HG03354 (cell line): Measurements from ENCODE around the gene S100A12.

Experiments
- ATAC-seq: cut with Tn5 transposase; IDR thresholded peaks from one replicate; pipeline ENCODE4 v1.9.1; 2021; ENCODE audit warnings: mild to moderate bottlenecking; ENCODE audit not compliant: unreplicated experiment, poor library complexity, severe bottlenecking

S100A12 gene

DNA sequence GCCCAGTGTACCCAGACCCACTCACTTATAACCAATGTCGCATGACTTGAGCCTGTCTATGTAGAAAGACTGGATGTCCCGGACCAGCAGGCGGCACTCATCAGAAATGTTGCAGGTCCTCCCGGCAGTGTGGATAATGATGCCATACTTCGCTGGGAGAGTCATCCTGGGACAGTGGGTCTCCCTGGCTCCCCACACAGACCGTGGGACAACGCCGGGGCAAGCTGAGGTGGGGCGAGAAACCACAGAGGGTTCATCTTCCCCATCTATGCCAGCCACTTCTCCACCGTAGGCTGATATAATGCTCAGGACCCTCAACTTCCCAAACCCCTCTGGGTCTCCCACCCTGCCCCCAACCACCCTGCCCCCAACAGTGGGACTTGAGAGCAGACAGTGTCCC, 35.1 kb downstream of the S100A12 start:
- ATAC-seq = no peak

DNA sequence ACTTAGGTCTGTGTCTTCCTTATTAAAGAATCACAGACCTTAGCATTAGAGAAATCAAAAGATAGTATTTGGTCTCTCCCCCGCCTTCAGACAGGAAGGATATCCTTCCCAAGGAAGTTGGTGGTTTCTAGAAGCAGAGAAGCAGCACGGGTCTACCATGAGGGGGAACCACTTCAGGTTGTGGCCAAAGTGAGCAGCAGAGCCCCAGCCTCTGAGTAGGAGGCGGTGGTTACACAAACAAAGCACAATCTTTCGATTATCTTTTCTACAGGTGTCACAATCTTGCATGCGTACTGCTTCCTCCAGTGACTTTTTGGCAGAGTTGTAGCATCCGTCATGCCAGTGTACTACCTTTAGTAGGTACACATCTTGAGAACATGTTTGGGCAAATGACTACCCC, 35.6 kb downstream of the S100A12 start:
- no peak for ATAC-seq

- no peak for ATAC-seq
These were observed 37.2 kb downstream of the S100A12 start for GRCh38 chr1:153337980-153338853.

DNA sequence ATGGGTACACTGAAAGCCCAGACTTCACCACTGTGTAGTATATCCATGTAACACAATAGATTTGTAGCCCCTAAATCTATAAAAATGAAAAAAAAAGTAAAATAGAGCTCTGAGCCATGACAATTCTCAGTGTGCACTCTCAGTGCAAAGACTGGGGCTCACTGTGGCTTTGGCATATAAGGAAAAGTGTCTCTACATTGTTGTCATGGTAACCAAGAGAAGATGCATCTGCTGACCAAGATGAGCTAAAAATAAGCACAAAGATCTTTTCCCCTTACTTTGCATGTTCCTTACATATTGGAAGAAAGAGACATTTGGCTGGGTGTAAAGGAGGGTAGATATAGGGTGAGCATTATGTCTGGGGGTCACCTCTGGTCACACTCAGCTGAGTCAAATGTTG, 38.8 kb downstream of the S100A12 start:
- no peak for ATAC-seq

DNA sequence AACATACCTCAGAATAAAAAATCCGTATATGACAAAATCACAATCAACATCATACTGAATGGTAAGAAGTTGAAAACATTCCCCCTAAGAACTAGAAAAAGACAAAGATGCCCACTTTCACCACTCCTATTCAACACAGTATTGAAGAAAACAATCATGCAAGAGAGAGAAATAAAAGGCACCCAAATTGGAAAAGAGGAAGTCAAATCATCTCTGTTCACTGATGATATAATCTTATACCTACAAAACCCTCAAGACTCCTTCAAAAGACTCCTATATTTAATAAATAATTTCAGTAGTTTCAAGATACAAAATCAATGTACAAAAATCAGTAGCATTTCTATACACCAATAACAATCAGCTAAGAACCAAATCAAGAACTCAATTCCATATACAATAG, 41.5 kb downstream of the S100A12 start:
- ATAC-seq = no peak

- no peak for ATAC-seq
These were observed 50.5 kb downstream of the S100A12 start for GRCh38 chr1:153324912-153325311.
